ENCODE data around the gene ZFAND2B. TPM values are rescaled to one million over a fixed set of nuclear protein-coding genes. Genes with fewer than 3 reads are reported as not detected.

ZFAND2B gene
- total and polyA plus RNA-seq, 2 donors (not counting 1 experiment from before 2014, with no cell fraction given), result 55.2 to 115 TPM

- H3K27ac ChIP-seq (ENCODE audit: low read length in 2 of 2), result no peak overlapping the region
- H3K9me3 ChIP-seq (ENCODE audit: control extremely low read depth in 1 of 3, control insufficient read depth in 2 of 3, insufficient read depth in 1 of 3, low read length in 2 of 3), result no peaks in the 10 kb centered on the region
- no peak overlapping the region for H3K9ac ChIP-seq (ENCODE audit: low read length)
- DNase-seq, result no peak
- peaks cover 2% of the 10 kb centered on the region for H3K79me2 ChIP-seq (ENCODE audit: control insufficient read depth, insufficient read depth, low read length)
- Mint-ChIP-seq H3K4me3 (no peak overlapping the region), H3K27ac (no peak overlapping the region), H3K4me1 (peaks cover 12% of the 10 kb centered on the region), H3K27me3 (no peaks in the 10 kb centered on the region), H3K9me3 (ENCODE audit: insufficient read depth) (no peaks in the 10 kb centered on the region)
- H3K27me3 ChIP-seq (replicated peaks in 1 of 4; ENCODE audit: control extremely low read depth in 1 of 4, control insufficient read depth in 3 of 4, insufficient read depth in 4 of 4, low read length in 3 of 4), result no peaks in the 10 kb centered on the region
- WGBS (ENCODE audit: insufficient coverage), result over 99% methylated on average over 8 of the region's 10 CpGs
- ChIA-PET POLR2A (interaction anchor here (0.6 kb wide), 1 partner anchor 298 kb away, joined by 5 read pairs; no protein-coding TSS in a partner anchor), CTCF (interaction anchor here (0.9 to 4.1 kb wide), 6 partner anchors 9 to 130 kb away, joined by 3 to 21 read pairs (median 8); no protein-coding TSS in a partner anchor)
- no peak overlapping the region for H3K4me3 ChIP-seq (ENCODE audit: control extremely low read depth in 1 of 5, extremely low read depth in 1 of 5, insufficient read depth in 1 of 5, low read depth in 2 of 5, low read length in 4 of 5)
- H4K20me1 ChIP-seq (ENCODE audit: control insufficient read depth, insufficient read depth, low read length, poor library complexity, severe bottlenecking), result peaks cover 4% of the 10 kb centered on the region
- H3K4me1 ChIP-seq (ENCODE audit: control insufficient read depth in 2 of 2, insufficient read depth in 2 of 2, low read length in 2 of 2), result peaks cover 5 to 7% of the 10 kb centered on the region in 2 donors
- ATAC-seq (ENCODE audit: low read depth), result no peak
- TF ChIP-seq EZH2 (IDR thresholded peaks at IDR 0.05; ENCODE audit: borderline replicate concordance, insufficient read depth, low read depth, low read length, poor library complexity, severe bottlenecking), result no peak
- no peak for TF ChIP-seq CTCF (IDR thresholded peaks at IDR 0.05)
- H3K36me3 ChIP-seq (replicated peaks in 1 of 2; ENCODE audit: control extremely low read depth in 1 of 2, control insufficient read depth in 1 of 2, extremely low read depth in 1 of 2, insufficient read depth in 2 of 2, low read length in 1 of 2), result peaks cover 0 to 2% of the 10 kb centered on the region in 2 experiments
- no peak overlapping the region for H3K4me2 ChIP-seq (replicated peaks; ENCODE audit: low read depth, low read length, poor library complexity, severe bottlenecking)
- no peak overlapping the region for H2AFZ ChIP-seq (ENCODE audit: insufficient read depth, low read depth, low read length, poor library complexity, severe bottlenecking)
- intact Hi-C loops (cut with micrococcal nuclease), result no loop called here
These were observed 41.3 kb upstream of the ZFAND2B start for GRCh38 chr2:219165058-219165911.

- H3K27ac Mint-ChIP-seq, result no peak overlapping the region
- Histone ChIP-seq H3K4me2 (replicated peaks; ENCODE audit: low read depth, low read length, poor library complexity, severe bottlenecking) (no peak overlapping the region), H3K27ac (ENCODE audit: low read length in 2 of 2) (no peak overlapping the region), H3K4me1 (ENCODE audit: control insufficient read depth in 2 of 2, insufficient read depth in 2 of 2, low read length in 2 of 2) (peaks cover 0 to 6% of the 10 kb centered on the region in 2 donors), H3K36me3 (replicated peaks in 1 of 2; ENCODE audit: control extremely low read depth in 1 of 2, control insufficient read depth in 1 of 2, extremely low read depth in 1 of 2, insufficient read depth in 2 of 2, low read length in 1 of 2) (peaks cover 0 to 22% of the 10 kb centered on the region in 2 experiments), H2AFZ (ENCODE audit: insufficient read depth, low read depth, low read length, poor library complexity, severe bottlenecking) (no peak overlapping the region), H4K20me1 (ENCODE audit: control insufficient read depth, insufficient read depth, low read length, poor library complexity, severe bottlenecking) (peaks cover 12% of the 10 kb centered on the region), H3K79me2 (ENCODE audit: control insufficient read depth, insufficient read depth, low read length) (peaks cover 2% of the 10 kb centered on the region), H3K4me3 (ENCODE audit: control extremely low read depth in 1 of 5, extremely low read depth in 1 of 5, insufficient read depth in 1 of 5, low read depth in 2 of 5, low read length in 4 of 5) (no peak overlapping the region), H3K27me3 (replicated peaks in 1 of 4; ENCODE audit: control extremely low read depth in 1 of 4, control insufficient read depth in 3 of 4, insufficient read depth in 4 of 4, low read length in 3 of 4) (no peaks in the 10 kb centered on the region), H3K9ac (ENCODE audit: low read length) (no peak overlapping the region), H3K9me3 (ENCODE audit: control extremely low read depth in 1 of 3, control insufficient read depth in 2 of 3, insufficient read depth in 1 of 3, low read length in 2 of 3) (no peaks in the 10 kb centered on the region)
- ChIA-PET POLR2A (no interaction called here), CTCF (interaction anchor here (1.4 kb wide), 1 partner anchor 110 kb away, joined by 3 read pairs; no protein-coding TSS in a partner anchor)
- no peak for ATAC-seq (ENCODE audit: low read depth)
- WGBS (ENCODE audit: insufficient coverage), result 80% methylated on average over 4 of the region's 5 CpGs
- no peaks in the 10 kb centered on the region for H3K9me3 Mint-ChIP-seq (ENCODE audit: insufficient read depth)
- no peak overlapping the region for H3K4me3 Mint-ChIP-seq
- DNase-seq, result no peak
- no peak for TF ChIP-seq CTCF (IDR thresholded peaks at IDR 0.05)
- TF ChIP-seq EZH2 (IDR thresholded peaks at IDR 0.05; ENCODE audit: borderline replicate concordance, insufficient read depth, low read depth, low read length, poor library complexity, severe bottlenecking), result no peak
- intact Hi-C loops (cut with micrococcal nuclease), result no loop called here
- H3K4me1 Mint-ChIP-seq, result peaks cover 5% of the 10 kb centered on the region
- no peaks in the 10 kb centered on the region for H3K27me3 Mint-ChIP-seq
These were observed 38.6 kb upstream of the ZFAND2B start for GRCh38 chr2:219167997-219168396.

Data from B cell (primary cell).